ENCODE data around the gene SPAG7. TPM values are rescaled to one million over a fixed set of nuclear protein-coding genes. Genes with fewer than 3 reads are reported as not detected.
A peak's percentile ranks its signal among the peaks of the same experiment; 100 is the strongest.

Gene SPAG7, protein sequence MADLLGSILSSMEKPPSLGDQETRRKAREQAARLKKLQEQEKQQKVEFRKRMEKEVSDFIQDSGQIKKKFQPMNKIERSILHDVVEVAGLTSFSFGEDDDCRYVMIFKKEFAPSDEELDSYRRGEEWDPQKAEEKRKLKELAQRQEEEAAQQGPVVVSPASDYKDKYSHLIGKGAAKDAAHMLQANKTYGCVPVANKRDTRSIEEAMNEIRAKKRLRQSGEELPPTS
- total RNA-seq (2021) (97.3 to 103 TPM (median 101 TPM) in 3 replicates), Bru-seq, nascent RNA (percentile 76 among the genes with signal in this experiment)
- long read RNA-seq, experiment 1, transcript SPAG7-207 (6 exons, 1,094 nt): minor isoform, 7 of 190 reads
- long read RNA-seq, experiment 1, transcript SPAG7-201 (7 exons, 1,058 nt): major isoform, 160 of 190 reads
- long read RNA-seq, experiment 1, partial matches to known transcripts: 12 of 190 reads
- long read RNA-seq, experiment 1, other reads (novel, unspliced or antisense): 11 of 190 reads
- long read RNA-seq, experiment 2, transcript SPAG7-201 (7 exons, 1,058 nt): major isoform, 98 of 136 reads
- long read RNA-seq, experiment 2, partial matches to known transcripts: 16 of 136 reads
- long read RNA-seq, experiment 2, other reads (novel, unspliced or antisense): 19 of 136 reads
- long read RNA-seq, experiment 3, transcript SPAG7-201 (7 exons, 1,058 nt): major isoform, 328 of 367 reads
- long read RNA-seq, experiment 3, transcript SPAG7-207 (6 exons, 1,094 nt): minor isoform, 8 of 367 reads
- long read RNA-seq, experiment 3, partial matches to known transcripts: 11 of 367 reads
- long read RNA-seq, experiment 3, other reads (novel, unspliced or antisense): 19 of 367 reads

DNA sequence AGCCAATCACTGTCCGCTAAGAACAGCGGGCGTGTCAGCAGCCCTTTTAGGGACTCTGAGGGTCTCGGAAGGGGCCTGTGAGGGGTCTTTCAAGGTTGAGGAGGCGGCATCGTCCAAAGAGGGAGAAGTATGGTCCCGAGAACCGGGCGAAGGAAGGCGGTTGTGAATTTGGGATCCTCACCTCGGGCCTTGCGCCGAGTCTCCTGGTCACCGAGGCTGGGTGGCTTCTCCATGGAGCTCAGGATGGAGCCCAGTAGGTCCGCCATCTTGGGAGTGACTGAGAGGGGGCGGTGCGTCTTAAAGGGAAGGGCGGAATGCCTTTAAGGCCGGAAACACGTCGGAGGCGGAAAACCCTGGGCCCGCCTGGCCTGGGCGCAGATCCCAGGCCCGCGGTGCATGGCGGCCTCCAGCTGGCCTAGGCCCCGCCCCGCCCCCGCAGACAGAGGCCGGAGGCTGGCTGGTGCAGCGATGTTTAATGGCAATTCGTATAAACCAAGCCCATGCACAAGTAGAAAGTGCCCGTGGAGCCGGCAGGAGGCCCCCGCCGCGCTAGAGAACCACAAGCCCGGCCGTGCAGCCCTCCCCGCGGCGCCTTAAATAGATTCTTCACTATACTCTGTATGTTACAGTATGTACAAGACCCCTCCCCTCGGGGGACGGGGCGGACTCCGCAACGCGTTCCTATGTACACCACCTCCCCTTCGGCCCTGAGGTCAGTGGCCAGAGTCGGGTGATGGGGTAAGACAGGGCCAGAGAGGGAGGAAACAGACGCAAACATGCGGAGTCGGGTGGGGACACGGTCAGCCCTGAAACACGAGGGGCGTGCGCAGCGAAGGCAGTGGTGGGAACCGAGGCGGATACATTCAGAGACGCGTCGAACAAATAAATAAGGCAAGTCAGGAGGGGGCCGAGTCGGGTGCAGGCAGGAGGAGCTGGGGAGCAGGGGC is at the start of gene SPAG7:
Gene SPAG7 (minus strand): TSS at position 279 of the 947 bp plus-strand sequence. CDS start 13 bp downstream, at position 266.
- DNase-seq (ENCODE audit: low spot score): peak; percentile 91
- Mint-ChIP-seq H3K27ac (peak within 1 kb of the TSS; percentile 90), H3K4me3 (no peak within 1 kb of the TSS), H3K27me3 (ENCODE audit: low read depth) (peaks cover 16% of the 10 kb centered on the region), H3K4me1 (peaks cover 27% of the 10 kb centered on the region), H3K36me3 (peaks cover 20% of the 10 kb centered on the region), H3K9me3 (peaks cover 13% of the 10 kb centered on the region)
- peak; percentile 38 for ATAC-seq
- ChIA-PET POLR2A (interaction anchor here (0.6 to 4.8 kb wide), 18 partner anchors 10 to 1358 kb away, joined by 3 to 45 read pairs (median 4); partner anchors contain the start of genes C17orf107, CAMTA2, CHRNE and ENO3), CTCF (interaction anchor here (0.6 to 3.2 kb wide), 23 partner anchors 11 to 270 kb away, joined by 3 to 49 read pairs (median 4); partner anchors contain the start of genes ARRB2, C17orf107, CAMTA2 and CHRNE)
- peak; percentile 51 for TF ChIP-seq TP53 (CRISPR knock-in tag; IDR thresholded peaks at IDR 0.05)
- TF ChIP-seq, protein P1, sequence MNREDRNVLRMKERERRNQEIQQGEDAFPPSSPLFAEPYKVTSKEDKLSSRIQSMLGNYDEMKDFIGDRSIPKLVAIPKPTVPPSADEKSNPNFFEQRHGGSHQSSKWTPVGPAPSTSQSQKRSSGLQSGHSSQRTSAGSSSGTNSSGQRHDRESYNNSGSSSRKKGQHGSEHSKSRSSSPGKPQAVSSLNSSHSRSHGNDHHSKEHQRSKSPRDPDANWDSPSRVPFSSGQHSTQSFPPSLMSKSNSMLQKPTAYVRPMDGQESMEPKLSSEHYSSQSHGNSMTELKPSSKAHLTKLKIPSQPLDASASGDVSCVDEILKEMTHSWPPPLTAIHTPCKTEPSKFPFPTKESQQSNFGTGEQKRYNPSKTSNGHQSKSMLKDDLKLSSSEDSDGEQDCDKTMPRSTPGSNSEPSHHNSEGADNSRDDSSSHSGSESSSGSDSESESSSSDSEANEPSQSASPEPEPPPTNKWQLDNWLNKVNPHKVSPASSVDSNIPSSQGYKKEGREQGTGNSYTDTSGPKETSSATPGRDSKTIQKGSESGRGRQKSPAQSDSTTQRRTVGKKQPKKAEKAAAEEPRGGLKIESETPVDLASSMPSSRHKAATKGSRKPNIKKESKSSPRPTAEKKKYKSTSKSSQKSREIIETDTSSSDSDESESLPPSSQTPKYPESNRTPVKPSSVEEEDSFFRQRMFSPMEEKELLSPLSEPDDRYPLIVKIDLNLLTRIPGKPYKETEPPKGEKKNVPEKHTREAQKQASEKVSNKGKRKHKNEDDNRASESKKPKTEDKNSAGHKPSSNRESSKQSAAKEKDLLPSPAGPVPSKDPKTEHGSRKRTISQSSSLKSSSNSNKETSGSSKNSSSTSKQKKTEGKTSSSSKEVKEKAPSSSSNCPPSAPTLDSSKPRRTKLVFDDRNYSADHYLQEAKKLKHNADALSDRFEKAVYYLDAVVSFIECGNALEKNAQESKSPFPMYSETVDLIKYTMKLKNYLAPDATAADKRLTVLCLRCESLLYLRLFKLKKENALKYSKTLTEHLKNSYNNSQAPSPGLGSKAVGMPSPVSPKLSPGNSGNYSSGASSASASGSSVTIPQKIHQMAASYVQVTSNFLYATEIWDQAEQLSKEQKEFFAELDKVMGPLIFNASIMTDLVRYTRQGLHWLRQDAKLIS (CRISPR knock-in tag; IDR thresholded peaks at IDR 0.05; ENCODE audit: borderline replicate concordance): no peak
- TF ChIP-seq GABPB1 (CRISPR knock-in tag; IDR thresholded peaks at IDR 0.05): peak; percentile 61; the same call in 1 of the 2 replicates
- TF ChIP-seq SMAD4 (CRISPR knock-in tag; IDR thresholded peaks at IDR 0.05): no peak
- TF ChIP-seq, protein P2, sequence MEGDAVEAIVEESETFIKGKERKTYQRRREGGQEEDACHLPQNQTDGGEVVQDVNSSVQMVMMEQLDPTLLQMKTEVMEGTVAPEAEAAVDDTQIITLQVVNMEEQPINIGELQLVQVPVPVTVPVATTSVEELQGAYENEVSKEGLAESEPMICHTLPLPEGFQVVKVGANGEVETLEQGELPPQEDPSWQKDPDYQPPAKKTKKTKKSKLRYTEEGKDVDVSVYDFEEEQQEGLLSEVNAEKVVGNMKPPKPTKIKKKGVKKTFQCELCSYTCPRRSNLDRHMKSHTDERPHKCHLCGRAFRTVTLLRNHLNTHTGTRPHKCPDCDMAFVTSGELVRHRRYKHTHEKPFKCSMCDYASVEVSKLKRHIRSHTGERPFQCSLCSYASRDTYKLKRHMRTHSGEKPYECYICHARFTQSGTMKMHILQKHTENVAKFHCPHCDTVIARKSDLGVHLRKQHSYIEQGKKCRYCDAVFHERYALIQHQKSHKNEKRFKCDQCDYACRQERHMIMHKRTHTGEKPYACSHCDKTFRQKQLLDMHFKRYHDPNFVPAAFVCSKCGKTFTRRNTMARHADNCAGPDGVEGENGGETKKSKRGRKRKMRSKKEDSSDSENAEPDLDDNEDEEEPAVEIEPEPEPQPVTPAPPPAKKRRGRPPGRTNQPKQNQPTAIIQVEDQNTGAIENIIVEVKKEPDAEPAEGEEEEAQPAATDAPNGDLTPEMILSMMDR (IDR thresholded peaks at IDR 0.05): no peak
- TF ChIP-seq ESRRA (CRISPR knock-in tag; IDR thresholded peaks at IDR 0.05; ENCODE audit: borderline replicate concordance): no peak
- TF ChIP-seq, protein P3, sequence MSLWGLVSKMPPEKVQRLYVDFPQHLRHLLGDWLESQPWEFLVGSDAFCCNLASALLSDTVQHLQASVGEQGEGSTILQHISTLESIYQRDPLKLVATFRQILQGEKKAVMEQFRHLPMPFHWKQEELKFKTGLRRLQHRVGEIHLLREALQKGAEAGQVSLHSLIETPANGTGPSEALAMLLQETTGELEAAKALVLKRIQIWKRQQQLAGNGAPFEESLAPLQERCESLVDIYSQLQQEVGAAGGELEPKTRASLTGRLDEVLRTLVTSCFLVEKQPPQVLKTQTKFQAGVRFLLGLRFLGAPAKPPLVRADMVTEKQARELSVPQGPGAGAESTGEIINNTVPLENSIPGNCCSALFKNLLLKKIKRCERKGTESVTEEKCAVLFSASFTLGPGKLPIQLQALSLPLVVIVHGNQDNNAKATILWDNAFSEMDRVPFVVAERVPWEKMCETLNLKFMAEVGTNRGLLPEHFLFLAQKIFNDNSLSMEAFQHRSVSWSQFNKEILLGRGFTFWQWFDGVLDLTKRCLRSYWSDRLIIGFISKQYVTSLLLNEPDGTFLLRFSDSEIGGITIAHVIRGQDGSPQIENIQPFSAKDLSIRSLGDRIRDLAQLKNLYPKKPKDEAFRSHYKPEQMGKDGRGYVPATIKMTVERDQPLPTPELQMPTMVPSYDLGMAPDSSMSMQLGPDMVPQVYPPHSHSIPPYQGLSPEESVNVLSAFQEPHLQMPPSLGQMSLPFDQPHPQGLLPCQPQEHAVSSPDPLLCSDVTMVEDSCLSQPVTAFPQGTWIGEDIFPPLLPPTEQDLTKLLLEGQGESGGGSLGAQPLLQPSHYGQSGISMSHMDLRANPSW (CRISPR knock-in tag; conservative IDR thresholded peaks at IDR 0.05; ENCODE audit: low read depth): no peak
- TF ChIP-seq, protein P4, sequence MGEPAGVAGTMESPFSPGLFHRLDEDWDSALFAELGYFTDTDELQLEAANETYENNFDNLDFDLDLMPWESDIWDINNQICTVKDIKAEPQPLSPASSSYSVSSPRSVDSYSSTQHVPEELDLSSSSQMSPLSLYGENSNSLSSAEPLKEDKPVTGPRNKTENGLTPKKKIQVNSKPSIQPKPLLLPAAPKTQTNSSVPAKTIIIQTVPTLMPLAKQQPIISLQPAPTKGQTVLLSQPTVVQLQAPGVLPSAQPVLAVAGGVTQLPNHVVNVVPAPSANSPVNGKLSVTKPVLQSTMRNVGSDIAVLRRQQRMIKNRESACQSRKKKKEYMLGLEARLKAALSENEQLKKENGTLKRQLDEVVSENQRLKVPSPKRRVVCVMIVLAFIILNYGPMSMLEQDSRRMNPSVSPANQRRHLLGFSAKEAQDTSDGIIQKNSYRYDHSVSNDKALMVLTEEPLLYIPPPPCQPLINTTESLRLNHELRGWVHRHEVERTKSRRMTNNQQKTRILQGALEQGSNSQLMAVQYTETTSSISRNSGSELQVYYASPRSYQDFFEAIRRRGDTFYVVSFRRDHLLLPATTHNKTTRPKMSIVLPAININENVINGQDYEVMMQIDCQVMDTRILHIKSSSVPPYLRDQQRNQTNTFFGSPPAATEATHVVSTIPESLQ (CRISPR knock-in tag; IDR thresholded peaks at IDR 0.05): no peak
- TF ChIP-seq, protein P5, sequence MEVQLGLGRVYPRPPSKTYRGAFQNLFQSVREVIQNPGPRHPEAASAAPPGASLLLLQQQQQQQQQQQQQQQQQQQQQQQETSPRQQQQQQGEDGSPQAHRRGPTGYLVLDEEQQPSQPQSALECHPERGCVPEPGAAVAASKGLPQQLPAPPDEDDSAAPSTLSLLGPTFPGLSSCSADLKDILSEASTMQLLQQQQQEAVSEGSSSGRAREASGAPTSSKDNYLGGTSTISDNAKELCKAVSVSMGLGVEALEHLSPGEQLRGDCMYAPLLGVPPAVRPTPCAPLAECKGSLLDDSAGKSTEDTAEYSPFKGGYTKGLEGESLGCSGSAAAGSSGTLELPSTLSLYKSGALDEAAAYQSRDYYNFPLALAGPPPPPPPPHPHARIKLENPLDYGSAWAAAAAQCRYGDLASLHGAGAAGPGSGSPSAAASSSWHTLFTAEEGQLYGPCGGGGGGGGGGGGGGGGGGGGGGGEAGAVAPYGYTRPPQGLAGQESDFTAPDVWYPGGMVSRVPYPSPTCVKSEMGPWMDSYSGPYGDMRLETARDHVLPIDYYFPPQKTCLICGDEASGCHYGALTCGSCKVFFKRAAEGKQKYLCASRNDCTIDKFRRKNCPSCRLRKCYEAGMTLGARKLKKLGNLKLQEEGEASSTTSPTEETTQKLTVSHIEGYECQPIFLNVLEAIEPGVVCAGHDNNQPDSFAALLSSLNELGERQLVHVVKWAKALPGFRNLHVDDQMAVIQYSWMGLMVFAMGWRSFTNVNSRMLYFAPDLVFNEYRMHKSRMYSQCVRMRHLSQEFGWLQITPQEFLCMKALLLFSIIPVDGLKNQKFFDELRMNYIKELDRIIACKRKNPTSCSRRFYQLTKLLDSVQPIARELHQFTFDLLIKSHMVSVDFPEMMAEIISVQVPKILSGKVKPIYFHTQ (CRISPR knock-in tag; IDR thresholded peaks at IDR 0.05): no peak
- no peak for TF ChIP-seq IRF2 (CRISPR knock-in tag; IDR thresholded peaks at IDR 0.05; ENCODE audit: borderline replicate concordance, low read depth)
- TF ChIP-seq, protein P6, sequence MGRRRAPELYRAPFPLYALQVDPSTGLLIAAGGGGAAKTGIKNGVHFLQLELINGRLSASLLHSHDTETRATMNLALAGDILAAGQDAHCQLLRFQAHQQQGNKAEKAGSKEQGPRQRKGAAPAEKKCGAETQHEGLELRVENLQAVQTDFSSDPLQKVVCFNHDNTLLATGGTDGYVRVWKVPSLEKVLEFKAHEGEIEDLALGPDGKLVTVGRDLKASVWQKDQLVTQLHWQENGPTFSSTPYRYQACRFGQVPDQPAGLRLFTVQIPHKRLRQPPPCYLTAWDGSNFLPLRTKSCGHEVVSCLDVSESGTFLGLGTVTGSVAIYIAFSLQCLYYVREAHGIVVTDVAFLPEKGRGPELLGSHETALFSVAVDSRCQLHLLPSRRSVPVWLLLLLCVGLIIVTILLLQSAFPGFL (CRISPR knock-in tag; IDR thresholded peaks at IDR 0.05; ENCODE audit: borderline replicate concordance): 0 out of 2 replicates have a peak, but pooled peaks have one; percentile 22
- TF ChIP-seq, protein P7, sequence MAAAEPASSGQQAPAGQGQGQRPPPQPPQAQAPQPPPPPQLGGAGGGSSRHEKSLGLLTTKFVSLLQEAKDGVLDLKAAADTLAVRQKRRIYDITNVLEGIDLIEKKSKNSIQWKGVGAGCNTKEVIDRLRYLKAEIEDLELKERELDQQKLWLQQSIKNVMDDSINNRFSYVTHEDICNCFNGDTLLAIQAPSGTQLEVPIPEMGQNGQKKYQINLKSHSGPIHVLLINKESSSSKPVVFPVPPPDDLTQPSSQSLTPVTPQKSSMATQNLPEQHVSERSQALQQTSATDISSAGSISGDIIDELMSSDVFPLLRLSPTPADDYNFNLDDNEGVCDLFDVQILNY (CRISPR knock-in tag; IDR thresholded peaks at IDR 0.05): peak; percentile 57; the same call in 1 of the 2 replicates
